Activated CD8-positive, alpha-beta T cell treated with anti-CD3 and anti-CD28 coated beads for 36 hours (primary cell): Measurements from ENCODE around the gene FZD8. TPM values are rescaled to one million over a fixed set of nuclear protein-coding genes. Genes with fewer than 3 reads are reported as not detected.

Source experiments
- ATAC-seq: fragments of 200-7000 bp; cut with Tn5 transposase; one replicate; pipeline ENCODE4 v1.10.0; 2021; ENCODE audit warnings: mild to moderate bottlenecking, moderate library complexity
- CTCF ChIA-PET: fragments of 350-600 bp; sonication (Branson Sonifier 250); formaldehyde crosslinking; loops from one replicate; lab custom pipeline; 2021; ENCODE audit warnings: antibody characterized with exemption; lab: Charles Lee
- POLR2A ChIA-PET: fragments of 350-600 bp; sonication (Branson Sonifier 250); formaldehyde crosslinking; loops from one replicate; lab custom pipeline; 2021; ENCODE audit warnings: antibody characterized with exemption; lab: Charles Lee
- DNase-seq: peaks from one replicate; pipeline ENCODE4 v3.0.0-alpha.2; 2020
- H3K27ac Mint-ChIP-seq: one replicate; pipeline ENCODE4 v1.8.0; 2021; ENCODE audit warnings: mild to moderate bottlenecking, mixed read lengths
- H3K27me3 Mint-ChIP-seq: one replicate; pipeline ENCODE4 v1.8.0; 2021; ENCODE audit warnings: mixed read lengths
- H3K36me3 Mint-ChIP-seq: one replicate; pipeline ENCODE4 v1.8.0; 2021; ENCODE audit warnings: low read depth, mixed read lengths
- H3K4me1 Mint-ChIP-seq: one replicate; pipeline ENCODE4 v1.8.0; 2021; ENCODE audit warnings: low read depth, mixed read lengths
- H3K4me3 Mint-ChIP-seq: one replicate; pipeline ENCODE4 v1.8.0; 2021; ENCODE audit warnings: mild to moderate bottlenecking, moderate library complexity, mixed read lengths
- H3K9me3 Mint-ChIP-seq: one replicate; pipeline ENCODE4 v1.8.0; 2021; ENCODE audit warnings: mixed read lengths
- intact Hi-C: fragments of 100-400 bp; cut with micrococcal nuclease; formaldehyde crosslinking; loops from one replicate; pipeline ENCODE4 v1.10.0; 2022
- total RNA-seq, 2 experiments: library from RNA; stranded (reverse); gene quantifications; one replicate each; pipeline ENCODE4 v1.2.3, GENCODE V29; 2021
- TF ChIP-seq, protein P1 (sequence below): fragments of 200-600 bp; IDR thresholded peaks from one replicate; pipeline ENCODE4 v1.8.0; 2022; ENCODE audit warnings: antibody characterized with exemption, mild to moderate bottlenecking

FZD8 gene
- total RNA-seq, 2 experiments from 2014 or later, result 0.14 to 0.22 TPM

DNA sequence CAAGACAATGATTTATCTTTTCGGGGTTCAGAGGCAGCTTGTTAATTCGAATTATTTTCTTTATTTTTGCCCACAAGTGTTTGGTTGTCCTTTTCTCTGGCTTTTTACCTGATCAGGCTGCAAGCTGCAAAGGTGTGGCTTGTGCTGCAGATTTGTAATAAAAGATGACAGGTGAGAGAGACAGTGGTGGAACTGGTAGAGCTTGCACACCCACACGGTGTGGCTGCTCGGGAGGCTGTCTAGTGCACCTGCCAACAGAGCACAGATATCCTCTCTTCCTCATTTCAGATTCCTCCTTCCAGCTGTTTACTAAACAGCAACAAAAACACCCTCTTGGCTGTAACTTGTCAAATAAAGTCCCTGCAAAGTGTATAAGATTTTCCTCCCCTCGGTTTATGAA is 27.8 kb downstream of the FZD8 start:
- intact Hi-C loops, result no loop called here
- ChIA-PET CTCF (interaction anchor here (1.1 to 2.9 kb wide), 3 partner anchors 9 to 21 kb away, joined by 3 to 13 read pairs (median 4); no protein-coding TSS in a partner anchor), POLR2A (no interaction called here)
- no peaks in the 10 kb centered on the region for H3K36me3 Mint-ChIP-seq
- no peaks in the 10 kb centered on the region for H3K4me1 Mint-ChIP-seq
- ATAC-seq (no peak), DNase-seq (no peak)
- peaks cover 6% of the 10 kb centered on the region for H3K9me3 Mint-ChIP-seq
- H3K27ac Mint-ChIP-seq, result no peak overlapping the region
- TF ChIP-seq, protein P1, sequence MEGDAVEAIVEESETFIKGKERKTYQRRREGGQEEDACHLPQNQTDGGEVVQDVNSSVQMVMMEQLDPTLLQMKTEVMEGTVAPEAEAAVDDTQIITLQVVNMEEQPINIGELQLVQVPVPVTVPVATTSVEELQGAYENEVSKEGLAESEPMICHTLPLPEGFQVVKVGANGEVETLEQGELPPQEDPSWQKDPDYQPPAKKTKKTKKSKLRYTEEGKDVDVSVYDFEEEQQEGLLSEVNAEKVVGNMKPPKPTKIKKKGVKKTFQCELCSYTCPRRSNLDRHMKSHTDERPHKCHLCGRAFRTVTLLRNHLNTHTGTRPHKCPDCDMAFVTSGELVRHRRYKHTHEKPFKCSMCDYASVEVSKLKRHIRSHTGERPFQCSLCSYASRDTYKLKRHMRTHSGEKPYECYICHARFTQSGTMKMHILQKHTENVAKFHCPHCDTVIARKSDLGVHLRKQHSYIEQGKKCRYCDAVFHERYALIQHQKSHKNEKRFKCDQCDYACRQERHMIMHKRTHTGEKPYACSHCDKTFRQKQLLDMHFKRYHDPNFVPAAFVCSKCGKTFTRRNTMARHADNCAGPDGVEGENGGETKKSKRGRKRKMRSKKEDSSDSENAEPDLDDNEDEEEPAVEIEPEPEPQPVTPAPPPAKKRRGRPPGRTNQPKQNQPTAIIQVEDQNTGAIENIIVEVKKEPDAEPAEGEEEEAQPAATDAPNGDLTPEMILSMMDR, result no peak
- H3K4me3 Mint-ChIP-seq, result no peak overlapping the region
- H3K27me3 Mint-ChIP-seq, result peaks cover 19% of the 10 kb centered on the region

DNA sequence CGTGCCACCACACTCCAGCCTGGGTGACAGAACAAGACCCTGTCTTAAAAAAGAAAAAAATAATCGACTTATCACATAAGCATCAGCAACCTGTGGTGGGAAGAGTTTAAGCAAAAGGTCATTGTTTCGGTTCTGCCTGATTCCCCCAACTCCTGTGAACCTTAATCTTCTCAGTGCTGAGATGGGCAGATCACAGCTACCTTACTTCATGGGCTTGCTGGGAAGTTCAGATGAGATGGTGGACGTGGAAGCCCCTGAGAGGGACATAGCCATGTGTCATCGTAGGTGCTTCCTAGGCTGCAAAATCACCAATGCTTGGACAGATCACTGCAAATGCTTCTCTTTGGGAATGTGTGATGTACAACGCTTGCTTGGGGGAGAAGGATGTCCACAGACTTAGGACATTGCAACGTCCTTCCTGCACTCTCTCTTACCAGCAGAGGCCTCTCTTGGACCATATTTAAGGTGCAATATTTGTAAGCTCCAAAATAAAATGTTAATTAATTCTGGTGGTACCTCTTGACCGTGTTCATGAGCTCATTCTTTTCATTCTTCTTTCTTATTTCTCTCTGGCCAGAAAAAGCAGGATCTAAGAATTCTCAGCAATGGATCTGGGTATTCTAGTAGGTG is 28.4 kb downstream of the FZD8 start:
- Mint-ChIP-seq H3K27me3 (peaks cover 21% of the 10 kb centered on the region), H3K27ac (no peak overlapping the region), H3K9me3 (peaks cover 5% of the 10 kb centered on the region), H3K36me3 (no peaks in the 10 kb centered on the region), H3K4me3 (no peak overlapping the region), H3K4me1 (no peaks in the 10 kb centered on the region)
- POLR2A ChIA-PET, result no interaction called here
- DNase-seq (no peak), ATAC-seq (no peak)
- CTCF ChIA-PET, result interaction anchor here (1.1 to 2.9 kb wide), 4 partner anchors 10 to 336 kb away, joined by 3 to 13 read pairs (median 4); no protein-coding TSS in a partner anchor
- intact Hi-C loops, result no loop called here
- TF ChIP-seq, protein P1, result no peak

DNA sequence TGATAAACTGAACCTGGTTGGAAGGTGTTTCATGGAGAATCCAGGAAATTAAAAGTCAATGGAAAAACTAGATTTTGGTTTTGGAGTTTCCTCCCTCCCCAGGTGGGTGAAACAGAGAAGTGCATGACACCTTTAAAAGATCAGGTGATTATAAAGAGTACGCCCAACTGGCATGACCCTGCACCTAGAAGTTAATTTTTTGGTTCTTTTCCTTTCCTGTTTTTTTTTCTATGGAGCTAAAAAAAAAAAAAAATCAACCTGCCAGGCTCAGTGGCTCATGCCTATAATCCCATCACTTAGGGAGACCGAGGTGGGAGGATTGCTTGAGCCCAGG is 29.0 kb downstream of the FZD8 start:
- ChIA-PET CTCF (interaction anchor here (1.1 to 2.9 kb wide), 3 partner anchors 19 to 335 kb away, joined by 3 to 13 read pairs (median 3); no protein-coding TSS in a partner anchor), POLR2A (no interaction called here)
- TF ChIP-seq, protein P1, result no peak
- ATAC-seq (no peak), DNase-seq (no peak)
- Mint-ChIP-seq H3K4me1 (no peaks in the 10 kb centered on the region), H3K36me3 (no peaks in the 10 kb centered on the region), H3K9me3 (peaks cover 5% of the 10 kb centered on the region), H3K27me3 (peaks cover 22% of the 10 kb centered on the region), H3K27ac (no peak overlapping the region), H3K4me3 (no peak overlapping the region)
- intact Hi-C loops, result no loop called here

DNA sequence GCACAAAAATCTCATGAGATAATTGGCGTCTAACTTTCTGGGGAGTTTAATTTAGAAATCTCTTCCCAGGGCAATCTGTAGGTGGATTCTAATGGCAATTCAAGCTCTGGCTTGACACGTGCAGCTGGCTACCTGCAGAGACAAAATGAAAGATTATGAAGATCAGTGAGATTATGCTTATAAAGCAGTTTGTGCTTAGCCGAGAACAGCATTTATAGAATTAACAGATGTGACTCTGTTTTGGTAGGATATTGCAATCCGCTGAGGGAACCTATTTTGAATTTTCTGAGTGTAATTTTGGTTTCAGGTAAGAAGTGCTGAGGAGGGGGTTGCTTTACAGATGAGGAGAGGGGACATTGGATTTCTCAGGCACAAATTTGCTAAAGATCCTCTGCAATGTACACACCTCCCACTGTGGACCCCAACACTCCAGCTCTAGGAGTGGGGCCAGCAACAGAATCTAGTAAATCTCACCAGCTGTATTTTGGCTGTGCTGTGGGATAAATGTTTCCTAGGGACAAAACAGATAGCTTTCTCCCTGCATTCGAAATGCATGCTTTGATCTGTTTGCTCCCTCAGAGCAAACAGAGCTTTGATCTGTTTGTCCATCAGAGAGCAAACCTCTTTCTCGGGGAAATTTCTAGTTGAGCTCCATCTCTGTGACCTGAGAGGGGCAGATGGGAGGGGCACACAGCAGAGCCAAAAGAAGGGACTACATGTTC is 29.6 kb downstream of the FZD8 start:
- no peak for DNase-seq
- no peak for ATAC-seq
- intact Hi-C loops, result no loop called here
- Mint-ChIP-seq H3K9me3 (peaks cover 5% of the 10 kb centered on the region), H3K36me3 (no peaks in the 10 kb centered on the region), H3K27ac (no peak overlapping the region), H3K4me3 (no peak overlapping the region), H3K4me1 (peaks cover under 1% of the 10 kb centered on the region), H3K27me3 (peaks cover 25% of the 10 kb centered on the region)
- POLR2A ChIA-PET, result no interaction called here
- CTCF ChIA-PET, result interaction anchor here (1.0 to 2.9 kb wide), 4 partner anchors 18 to 335 kb away, joined by 3 to 13 read pairs (median 3); no protein-coding TSS in a partner anchor
- TF ChIP-seq, protein P1, result no peak

GRCh38 chr10:35611750-35612149 is 30.3 kb downstream of the FZD8 start:
- H3K4me3 Mint-ChIP-seq, result no peak overlapping the region
- intact Hi-C loops, result no loop called here
- H3K27me3 Mint-ChIP-seq, result peaks cover 32% of the 10 kb centered on the region
- no peak overlapping the region for H3K27ac Mint-ChIP-seq
- TF ChIP-seq, protein P1, result no peak
- H3K4me1 Mint-ChIP-seq, result peaks cover 5% of the 10 kb centered on the region
- POLR2A ChIA-PET, result no interaction called here
- no peaks in the 10 kb centered on the region for H3K36me3 Mint-ChIP-seq
- ATAC-seq, result no peak
- DNase-seq, result no peak
- H3K9me3 Mint-ChIP-seq, result peaks cover 5% of the 10 kb centered on the region
- CTCF ChIA-PET, result interaction anchor here (1.0 to 2.9 kb wide), 2 partner anchors 24 to 31 kb away, joined by 3 to 13 read pairs; no protein-coding TSS in a partner anchor
